ENCODE data around the gene SLC12A5.
"Not testable (repeated sequence)": the region's sequence is repeated elsewhere in the genome, so short reads cannot be mapped to it uniquely, and the experiment has no call there.

GRCh38 chr20:46100444-46100843 is 71.4 kb downstream of the SLC12A5 start:
- TF ChIP-seq POLR2A (IDR thresholded peaks at IDR 0.05); CTCF (IDR thresholded peaks at IDR 0.05 in 4 of 5, conservative IDR thresholded peaks at IDR 0.05 in 1 of 5): not testable (repeated sequence)

Data from gastrocnemius medialis (tissue), 4 donors.